Endothelial cell of umbilical vein (primary cell): Measurements from ENCODE around the gene NUDT14. TPM values are rescaled to one million over a fixed set of nuclear protein-coding genes. Genes with fewer than 3 reads are reported as not detected.

Source experiments
- BruUV-seq: library from RNA; stranded (reverse); fragments of 400-500 nt; replicated peaks from 2 replicates; lab custom pipeline; 2021; lab: Mats Ljungman, UMichigan
- CTCF ChIA-PET: fragments of 300-600, 350-600 bp; sonication (Branson Sonifier 250); formaldehyde crosslinking; loops from one replicate; lab custom pipeline; 2021; ENCODE audit warnings: antibody characterized with exemption, inconsistent platforms; lab: Charles Lee
- POLR2A ChIA-PET: fragments of 300-600, 350-600 bp; sonication (Branson Sonifier 250); formaldehyde crosslinking; loops from one replicate; lab custom pipeline; 2021; ENCODE audit warnings: antibody characterized with exemption, inconsistent platforms; lab: Charles Lee
- DNase-seq: peaks from one replicate; pipeline ENCODE4 v3.0.0-alpha.2; 2011; ENCODE audit warnings: low read depth, low spot score
- FAIRE-seq: peaks from 2 replicates; lab custom pipeline; 2011; peaks lifted over from hg19 to GRCh38; lab: Jason Lieb, UNC
- H2AFZ ChIP-seq: 2 replicates; pipeline ENCODE4 v1.6.0; 2012; ENCODE audit warnings: low read depth, low read length, control low read depth, inconsistent platforms
- H3K27ac ChIP-seq: 2 replicates; pipeline ENCODE4 v1.5.1; 2011; ENCODE audit warnings: low read depth, mild to moderate bottlenecking, control low read depth, low read length, moderate library complexity; ENCODE audit not compliant: insufficient read depth
- H3K27me3 ChIP-seq, 2 experiments: 2 replicates each; pipeline versions ENCODE4 v1.6.0 to v1.6.1; 2011; ENCODE audit warnings: low read length in 2 of 2, mixed read lengths in 1 of 2; ENCODE audit not compliant: control insufficient read depth in 2 of 2, insufficient read depth in 2 of 2
- H3K36me3 ChIP-seq, 2 experiments: 2 replicates in 1 of 2; 3 replicates in 1 of 2; pipeline ENCODE4 v1.5.1; 2011; ENCODE audit warnings: low read length in 2 of 2, mild to moderate bottlenecking in 1 of 2, moderate library complexity in 1 of 2; ENCODE audit not compliant: control insufficient read depth in 2 of 2, insufficient read depth in 2 of 2; ENCODE audit errors: extremely low read depth in 1 of 2
- H3K4me1 ChIP-seq: 3 replicates; pipeline ENCODE4 v1.5.1; 2011; ENCODE audit warnings: mild to moderate bottlenecking, low read length; ENCODE audit not compliant: control insufficient read depth, insufficient read depth; ENCODE audit errors: extremely low read depth
- H3K4me2 ChIP-seq: 2 replicates; pipeline ENCODE4 v1.6.1; 2011; ENCODE audit warnings: low read length, control low read depth, mixed read lengths; ENCODE audit not compliant: insufficient read depth
- H3K4me3 ChIP-seq, 3 experiments: fragments of 200-600 bp in 1 of 3; sonication (generic), shearing (Covaris generic) in 1 of 3; replicated peaks in 1 of 3; 2 replicates each; pipeline ENCODE4 v1.5.1; 2011 to 2016; ENCODE audit warnings: control low read depth in 3 of 3, low read length in 3 of 3, mild to moderate bottlenecking in 2 of 3, inconsistent platforms in 1 of 3, low read depth in 1 of 3, moderate library complexity in 1 of 3; ENCODE audit not compliant: insufficient read depth in 1 of 3
- H3K79me2 ChIP-seq: 2 replicates; pipeline ENCODE4 v1.6.0; 2012; ENCODE audit warnings: low read length, inconsistent platforms; ENCODE audit not compliant: control insufficient read depth, insufficient read depth
- H3K9ac ChIP-seq: replicated peaks from 2 replicates; pipeline ENCODE3; 2011; ENCODE audit warnings: low read length, control low read depth; ENCODE audit not compliant: insufficient read depth; ENCODE audit errors: extremely low read depth
- H3K9me1 ChIP-seq: replicated peaks from 3 replicates; pipeline ENCODE4 v1.6.0; 2011; ENCODE audit warnings: mild to moderate bottlenecking, low read length; ENCODE audit not compliant: control insufficient read depth, insufficient read depth; ENCODE audit errors: extremely low read depth
- H3K9me3 ChIP-seq: replicated peaks from 2 replicates; pipeline ENCODE4 v1.5.1; 2012; ENCODE audit warnings: low read length, inconsistent platforms; ENCODE audit not compliant: control insufficient read depth, insufficient read depth
- H4K20me1 ChIP-seq: replicated peaks from 2 replicates; pipeline ENCODE3; 2011; ENCODE audit warnings: mild to moderate bottlenecking, low read length; ENCODE audit not compliant: control insufficient read depth, insufficient read depth; ENCODE audit errors: extremely low read depth
- GATA2 ChIP-seq: IDR thresholded peaks from 2 replicates; pipeline ENCODE4 v1.7.0; 2011; ENCODE audit warnings: low read depth, mild to moderate bottlenecking, moderate library complexity, mixed read lengths, low read length; ENCODE audit not compliant: insufficient read length, insufficient read depth
- dilution Hi-C: fragments of 300-500 bp; cut with MboI; formaldehyde crosslinking; loops from one replicate; pipeline ENCODE4 v1.15.0; 2019; ENCODE audit warnings: low sequenced_read_pairs; ENCODE audit not compliant: extremely low pct_ligation_motif_present
- intact Hi-C: fragments of 100-400 bp; cut with micrococcal nuclease; formaldehyde crosslinking; loops from one replicate; pipeline ENCODE4 v1.10.0; 2022
- polyA plus RNA-seq, 4 experiments: library from polyadenylated mRNA; depleted of rRNA in 3 of 4; stranded (reverse) in 3 of 4; unstranded in 1 of 4; fragments of >200 nt; gene quantifications; 2 replicates each; pipeline versions ENCODE4 v1.2.1 to v1.2.3, GENCODE V29; 2011 to 2012; ENCODE audit warnings: missing spikeins in 1 of 4
- total RNA-seq: library from RNA; stranded (reverse); gene quantifications from 2 replicates; pipeline ENCODE4 v1.2.3, GENCODE V29; 2021
- TF ChIP-seq, protein P1 (sequence below): IDR thresholded peaks from 2 replicates; pipeline ENCODE4 v1.6.1; 2011; ENCODE audit not compliant: insufficient read depth, insufficient read length
- TF ChIP-seq, protein P2 (sequence below), 2 donors: IDR thresholded peaks; 1 replicate in 1 of 2; 2 replicates in 1 of 2; pipeline ENCODE4 v1.5.1; 2011; ENCODE audit warnings: low read length in 2 of 2, mild to moderate bottlenecking in 2 of 2, moderate library complexity in 2 of 2, control low read depth in 1 of 2, inconsistent platforms in 1 of 2, low read depth in 1 of 2; ENCODE audit not compliant: insufficient read depth in 1 of 2; ENCODE audit errors: extremely low read depth in 1 of 2

Gene NUDT14
- total and polyA plus RNA-seq, 2 donors (not counting 3 experiments of a cell fraction or from before 2014, with no cell fraction given), result 97.7 to 103 TPM

- H3K36me3 ChIP-seq, result peaks cover 0 to 3% of the 10 kb centered on the region in 2 experiments
- peak overlapping the region; percentile 58 for H3K9ac ChIP-seq
- CTCF ChIA-PET, result interaction anchor here (0.7 to 6.4 kb wide), 12 partner anchors 9 to 184 kb away, joined by 3 to 94 read pairs (median 6); partner anchors contain the start of genes BTBD6, NUDT14 and PACS2
- POLR2A ChIA-PET, result interaction anchor here (0.9 kb wide), 1 partner anchor 32 kb away, joined by 3 read pairs; no protein-coding TSS in a partner anchor
- FAIRE-seq, result no peak
- dilution Hi-C loops (no loop called here), intact Hi-C loops (loop anchor here (5.0 to 10.0 kb wide), 2 partner anchors 77 to 195 kb away; partner anchors contain the start of gene BTBD6)
- TF ChIP-seq, protein P1, sequence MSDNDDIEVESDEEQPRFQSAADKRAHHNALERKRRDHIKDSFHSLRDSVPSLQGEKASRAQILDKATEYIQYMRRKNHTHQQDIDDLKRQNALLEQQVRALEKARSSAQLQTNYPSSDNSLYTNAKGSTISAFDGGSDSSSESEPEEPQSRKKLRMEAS, result peak; percentile 25
- TF ChIP-seq, protein P2, sequence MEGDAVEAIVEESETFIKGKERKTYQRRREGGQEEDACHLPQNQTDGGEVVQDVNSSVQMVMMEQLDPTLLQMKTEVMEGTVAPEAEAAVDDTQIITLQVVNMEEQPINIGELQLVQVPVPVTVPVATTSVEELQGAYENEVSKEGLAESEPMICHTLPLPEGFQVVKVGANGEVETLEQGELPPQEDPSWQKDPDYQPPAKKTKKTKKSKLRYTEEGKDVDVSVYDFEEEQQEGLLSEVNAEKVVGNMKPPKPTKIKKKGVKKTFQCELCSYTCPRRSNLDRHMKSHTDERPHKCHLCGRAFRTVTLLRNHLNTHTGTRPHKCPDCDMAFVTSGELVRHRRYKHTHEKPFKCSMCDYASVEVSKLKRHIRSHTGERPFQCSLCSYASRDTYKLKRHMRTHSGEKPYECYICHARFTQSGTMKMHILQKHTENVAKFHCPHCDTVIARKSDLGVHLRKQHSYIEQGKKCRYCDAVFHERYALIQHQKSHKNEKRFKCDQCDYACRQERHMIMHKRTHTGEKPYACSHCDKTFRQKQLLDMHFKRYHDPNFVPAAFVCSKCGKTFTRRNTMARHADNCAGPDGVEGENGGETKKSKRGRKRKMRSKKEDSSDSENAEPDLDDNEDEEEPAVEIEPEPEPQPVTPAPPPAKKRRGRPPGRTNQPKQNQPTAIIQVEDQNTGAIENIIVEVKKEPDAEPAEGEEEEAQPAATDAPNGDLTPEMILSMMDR (IDR thresholded peaks at IDR 0.05; ENCODE audit: extremely low read depth in 1 of 2, insufficient read depth in 1 of 2, low read depth in 1 of 2, low read length in 2 of 2), result peak; percentile 9 to 34
- TF ChIP-seq GATA2, result no peak
- H3K4me3 ChIP-seq, result peak overlapping the region; percentile 46 to 71 (median 60)
- BruUV-seq, result no TSS peak
- H3K27me3 ChIP-seq, result no peaks in the 10 kb centered on the region
- peak overlapping the region; percentile 35 for H2AFZ ChIP-seq
- H4K20me1 ChIP-seq, result no peaks in the 10 kb centered on the region
- DNase-seq, result no peak
- peak overlapping the region; percentile 70 for H3K4me2 ChIP-seq
- H3K4me1 ChIP-seq, result peaks cover 35% of the 10 kb centered on the region
- H3K79me2 ChIP-seq, result peaks cover 52% of the 10 kb centered on the region
- H3K9me3 ChIP-seq, result no peaks in the 10 kb centered on the region
- no peak overlapping the region for H3K27ac ChIP-seq
- no peaks in the 10 kb centered on the region for H3K9me1 ChIP-seq
These were observed 13.6 kb downstream of the NUDT14 start for GRCh38 chr14:105167303-105168092.
